Neural cell (in vitro differentiated cells): ENCODE data around the gene PPIL6. TPM values are rescaled to one million over a fixed set of nuclear protein-coding genes. Genes with fewer than 3 reads are reported as not detected.

Source experiments
- H2AFZ ChIP-seq: fragments of 200-600, 300-800 bp; sonication (generic), shearing (Covaris generic); 2 replicates; pipeline ENCODE4 v1.6.0; 2014; ENCODE audit warnings: low read depth, mild to moderate bottlenecking, antibody characterized with exemption, low read length, moderate library complexity
- H3F3A ChIP-seq: fragments of 200-600 bp; shearing (Covaris generic); 2 replicates; pipeline ENCODE4 v1.6.1; 2016; ENCODE audit warnings: mild to moderate bottlenecking, moderate library complexity, mixed read lengths, antibody characterized with exemption, low read length; ENCODE audit not compliant: insufficient read depth, poor library complexity, severe bottlenecking
- H3K27ac ChIP-seq: fragments of 200-600, 300-800 bp; sonication (generic), shearing (Covaris generic); 2 replicates; pipeline ENCODE4 v1.5.1; 2014; ENCODE audit warnings: mild to moderate bottlenecking, low read length, moderate library complexity
- H3K27me3 ChIP-seq: fragments of 300-800, 200-600 bp; sonication (generic), shearing (Covaris generic); 2 replicates; pipeline ENCODE4 v1.6.0; 2014; ENCODE audit warnings: mild to moderate bottlenecking, low read depth, low read length, moderate library complexity; ENCODE audit not compliant: insufficient read depth
- H3K36me3 ChIP-seq: fragments of 300-800, 200-600 bp; sonication (generic), shearing (Covaris generic); 2 replicates; pipeline ENCODE4 v1.5.1; 2014; ENCODE audit warnings: mild to moderate bottlenecking, antibody characterized with exemption, low read length, moderate library complexity; ENCODE audit not compliant: insufficient read depth
- H3K4me2 ChIP-seq: fragments of 300-800, 200-600 bp; sonication (generic), shearing (Covaris generic); 2 replicates; pipeline ENCODE4 v1.6.0; 2014; ENCODE audit warnings: mild to moderate bottlenecking, low read length
- H3K4me3 ChIP-seq: fragments of 300-800, 200-600 bp; sonication (generic), shearing (Covaris generic); 2 replicates; pipeline ENCODE4 v1.5.1; 2014; ENCODE audit warnings: mild to moderate bottlenecking, low read length, moderate library complexity
- H3K79me2 ChIP-seq: fragments of 200-600 bp; shearing (Covaris generic); replicated peaks from 2 replicates; pipeline ENCODE4 v1.6.0; 2014; ENCODE audit warnings: mild to moderate bottlenecking, low read length, moderate library complexity; ENCODE audit not compliant: insufficient read depth
- H3K9ac ChIP-seq: fragments of 300-800, 200-600 bp; sonication (generic), shearing (Covaris generic); 2 replicates; pipeline ENCODE4 v1.6.1; 2016; ENCODE audit warnings: mild to moderate bottlenecking, low read length, mixed read lengths
- H3K9me2 ChIP-seq: fragments of 200-600 bp; shearing (Covaris generic); 2 replicates; pipeline ENCODE4 v1.6.1; 2016; ENCODE audit warnings: mild to moderate bottlenecking, low read length, mixed read lengths; ENCODE audit not compliant: insufficient read depth
- H3K9me3 ChIP-seq: fragments of 200-600, 300-800 bp; sonication (generic), shearing (Covaris generic); 2 replicates; pipeline ENCODE4 v1.6.1; 2016; ENCODE audit warnings: mild to moderate bottlenecking, mixed run types, low read length, moderate library complexity, mixed read lengths
- H4K20me1 ChIP-seq: fragments of 200-600 bp; shearing (Covaris generic); 2 replicates; pipeline ENCODE4 v1.6.1; 2016; ENCODE audit warnings: mild to moderate bottlenecking, mixed run types; ENCODE audit not compliant: insufficient read depth
- EP300 ChIP-seq: fragments of 450-650 bp; conservative IDR thresholded peaks from 2 replicates; pipeline ENCODE4 v1.6.1; 2014; ENCODE audit warnings: antibody characterized with exemption, mild to moderate bottlenecking, moderate library complexity; ENCODE audit not compliant: poor library complexity, severe bottlenecking
- EZH2 ChIP-seq: fragments of 200-600, 300-800 bp; shearing (Covaris generic), sonication (generic); IDR thresholded peaks from 2 replicates; pipeline ENCODE4 v1.6.1; 2014; ENCODE audit warnings: antibody characterized with exemption, low read length, borderline replicate concordance, mild to moderate bottlenecking; ENCODE audit not compliant: insufficient read depth, poor library complexity, severe bottlenecking
- MXI1 ChIP-seq: fragments of 450-650 bp; conservative IDR thresholded peaks from 2 replicates; pipeline ENCODE4 v1.6.1; 2014; ENCODE audit warnings: antibody characterized with exemption, mild to moderate bottlenecking; ENCODE audit not compliant: poor library complexity, severe bottlenecking
- POLR2AphosphoS5 ChIP-seq: IDR thresholded peaks from 2 replicates; pipeline ENCODE4 v1.6.1; 2012
- RAD21 ChIP-seq: fragments of 450-650 bp; conservative IDR thresholded peaks from 2 replicates; pipeline ENCODE4 v1.6.1; 2014; ENCODE audit warnings: antibody characterized with exemption, mild to moderate bottlenecking, moderate library complexity
- REST ChIP-seq: IDR thresholded peaks from 2 replicates; pipeline ENCODE4 v1.6.1; 2012; ENCODE audit warnings: borderline replicate concordance
- SMC3 ChIP-seq: fragments of 450-650 bp; conservative IDR thresholded peaks from 2 replicates; pipeline ENCODE4 v1.6.1; 2014; ENCODE audit warnings: antibody characterized with exemption, mild to moderate bottlenecking, moderate library complexity; ENCODE audit not compliant: poor library complexity
- TAF1 ChIP-seq: IDR thresholded peaks from 2 replicates; pipeline ENCODE4 v1.6.1; 2012; ENCODE audit warnings: low read depth
- polyA plus RNA-seq: library from polyadenylated mRNA; depleted of rRNA; stranded (reverse); fragments of >200 nt; gene quantifications from 2 replicates; pipeline ENCODE4 v1.2.3, GENCODE V29; 2014
- TF ChIP-seq, protein P1 (sequence below): fragments of 450-650 bp; IDR thresholded peaks from 2 replicates; pipeline ENCODE4 v1.5.1; 2014; ENCODE audit warnings: antibody characterized with exemption, mild to moderate bottlenecking, moderate library complexity; ENCODE audit not compliant: poor library complexity, severe bottlenecking

The PPIL6 gene
- polyA plus RNA-seq, 1 donor from 2014 or later: 11.8 TPM

- Histone ChIP-seq H3K9me2 (no peaks in the 10 kb centered on the region), H3K27me3 (no peaks in the 10 kb centered on the region), H3K9ac (no peak overlapping the region), H3K4me2 (no peak overlapping the region), H2AFZ (no peak overlapping the region), H3K27ac (no peak overlapping the region), H4K20me1 (no peaks in the 10 kb centered on the region), H3K79me2 (peaks cover 16% of the 10 kb centered on the region), H3K4me3 (no peak overlapping the region), H3K36me3 (peaks cover 9% of the 10 kb centered on the region), H3F3A (no peaks in the 10 kb centered on the region), H3K9me3 (no peaks in the 10 kb centered on the region)
- TF ChIP-seq TAF1: no peak
Observed at GRCh38 chr6:109373762-109374161, 66.7 kb downstream of the PPIL6 start.

DNA sequence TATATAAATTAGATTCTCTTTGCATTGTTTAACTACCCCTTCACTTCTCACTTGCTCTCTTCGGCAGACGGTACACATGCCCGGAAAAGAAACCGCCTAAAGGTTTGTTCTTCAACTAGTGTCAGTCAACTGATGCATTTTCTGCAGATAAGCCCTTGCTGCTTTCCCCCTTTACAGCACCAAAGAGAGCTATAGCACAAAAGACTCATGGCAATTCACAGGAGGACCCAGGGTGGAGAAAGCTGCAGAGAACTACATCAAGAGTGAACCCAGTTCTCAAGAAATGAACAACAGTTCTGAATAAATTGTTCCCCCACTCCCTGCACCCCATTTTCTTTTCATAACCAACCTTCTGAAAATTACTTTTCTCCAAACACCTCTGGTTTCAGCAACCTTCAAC lies 67.1 kb downstream of the PPIL6 start:
- H3K9me2 ChIP-seq: no peaks in the 10 kb centered on the region
- no peak overlapping the region for H3K4me2 ChIP-seq
- H2AFZ ChIP-seq: no peak overlapping the region
- no peaks in the 10 kb centered on the region for H3K27me3 ChIP-seq
- TF ChIP-seq TAF1: no peak
- TF ChIP-seq, protein P1, sequence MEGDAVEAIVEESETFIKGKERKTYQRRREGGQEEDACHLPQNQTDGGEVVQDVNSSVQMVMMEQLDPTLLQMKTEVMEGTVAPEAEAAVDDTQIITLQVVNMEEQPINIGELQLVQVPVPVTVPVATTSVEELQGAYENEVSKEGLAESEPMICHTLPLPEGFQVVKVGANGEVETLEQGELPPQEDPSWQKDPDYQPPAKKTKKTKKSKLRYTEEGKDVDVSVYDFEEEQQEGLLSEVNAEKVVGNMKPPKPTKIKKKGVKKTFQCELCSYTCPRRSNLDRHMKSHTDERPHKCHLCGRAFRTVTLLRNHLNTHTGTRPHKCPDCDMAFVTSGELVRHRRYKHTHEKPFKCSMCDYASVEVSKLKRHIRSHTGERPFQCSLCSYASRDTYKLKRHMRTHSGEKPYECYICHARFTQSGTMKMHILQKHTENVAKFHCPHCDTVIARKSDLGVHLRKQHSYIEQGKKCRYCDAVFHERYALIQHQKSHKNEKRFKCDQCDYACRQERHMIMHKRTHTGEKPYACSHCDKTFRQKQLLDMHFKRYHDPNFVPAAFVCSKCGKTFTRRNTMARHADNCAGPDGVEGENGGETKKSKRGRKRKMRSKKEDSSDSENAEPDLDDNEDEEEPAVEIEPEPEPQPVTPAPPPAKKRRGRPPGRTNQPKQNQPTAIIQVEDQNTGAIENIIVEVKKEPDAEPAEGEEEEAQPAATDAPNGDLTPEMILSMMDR: no peak
- TF ChIP-seq POLR2AphosphoS5: no peak
- TF ChIP-seq EZH2: no peak
- TF ChIP-seq MXI1: no peak
- TF ChIP-seq SMC3: no peak
- TF ChIP-seq REST: no peak
- TF ChIP-seq EP300: no peak
- TF ChIP-seq RAD21: no peak
- no peak overlapping the region for H3K4me3 ChIP-seq
- no peaks in the 10 kb centered on the region for H3K9me3 ChIP-seq
- no peaks in the 10 kb centered on the region for H4K20me1 ChIP-seq
- peaks cover 9% of the 10 kb centered on the region for H3K36me3 ChIP-seq
- no peak overlapping the region for H3K27ac ChIP-seq
- peaks cover 12% of the 10 kb centered on the region for H3K79me2 ChIP-seq
- no peaks in the 10 kb centered on the region for H3F3A ChIP-seq
- H3K9ac ChIP-seq: no peak overlapping the region

GRCh38 chr6:109372130-109372529 lies 68.3 kb downstream of the PPIL6 start:
- H3F3A ChIP-seq: no peaks in the 10 kb centered on the region
- no peaks in the 10 kb centered on the region for H3K79me2 ChIP-seq
- H3K4me3 ChIP-seq: no peak overlapping the region
- TF ChIP-seq REST (no peak), EP300 (no peak), RAD21 (no peak), MXI1 (no peak), EZH2 (no peak), POLR2AphosphoS5 (no peak), SMC3 (no peak), TAF1 (no peak)
- TF ChIP-seq, protein P1: no peak
- H3K36me3 ChIP-seq: peaks cover 9% of the 10 kb centered on the region
- no peak overlapping the region for H3K27ac ChIP-seq
- H4K20me1 ChIP-seq: no peaks in the 10 kb centered on the region
- no peak overlapping the region for H3K9ac ChIP-seq
- H2AFZ ChIP-seq: no peak overlapping the region
- no peak overlapping the region for H3K4me2 ChIP-seq
- H3K9me3 ChIP-seq: no peaks in the 10 kb centered on the region
- no peaks in the 10 kb centered on the region for H3K9me2 ChIP-seq
- no peaks in the 10 kb centered on the region for H3K27me3 ChIP-seq
